ENCODE results near the gene YAP1.

- TF ChIP-seq, protein P1, sequence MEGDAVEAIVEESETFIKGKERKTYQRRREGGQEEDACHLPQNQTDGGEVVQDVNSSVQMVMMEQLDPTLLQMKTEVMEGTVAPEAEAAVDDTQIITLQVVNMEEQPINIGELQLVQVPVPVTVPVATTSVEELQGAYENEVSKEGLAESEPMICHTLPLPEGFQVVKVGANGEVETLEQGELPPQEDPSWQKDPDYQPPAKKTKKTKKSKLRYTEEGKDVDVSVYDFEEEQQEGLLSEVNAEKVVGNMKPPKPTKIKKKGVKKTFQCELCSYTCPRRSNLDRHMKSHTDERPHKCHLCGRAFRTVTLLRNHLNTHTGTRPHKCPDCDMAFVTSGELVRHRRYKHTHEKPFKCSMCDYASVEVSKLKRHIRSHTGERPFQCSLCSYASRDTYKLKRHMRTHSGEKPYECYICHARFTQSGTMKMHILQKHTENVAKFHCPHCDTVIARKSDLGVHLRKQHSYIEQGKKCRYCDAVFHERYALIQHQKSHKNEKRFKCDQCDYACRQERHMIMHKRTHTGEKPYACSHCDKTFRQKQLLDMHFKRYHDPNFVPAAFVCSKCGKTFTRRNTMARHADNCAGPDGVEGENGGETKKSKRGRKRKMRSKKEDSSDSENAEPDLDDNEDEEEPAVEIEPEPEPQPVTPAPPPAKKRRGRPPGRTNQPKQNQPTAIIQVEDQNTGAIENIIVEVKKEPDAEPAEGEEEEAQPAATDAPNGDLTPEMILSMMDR (IDR thresholded peaks at IDR 0.05; ENCODE audit: borderline replicate concordance, extremely low read depth, low read length, poor library complexity, severe bottlenecking): no peak
- no peak for TF ChIP-seq EZH2 (IDR thresholded peaks at IDR 0.05; ENCODE audit: borderline replicate concordance, low read depth, low read length, severe bottlenecking)
These were observed 164.4 kb downstream of the YAP1 start for GRCh38 chr11:102274628-102275027.

All from DND-41 (cell line).